GM19193 (cell line): ENCODE results near the gene DCAF11.
A peak's percentile ranks its signal among the peaks of the same experiment; 100 is the strongest.

Experiments
- POLR2A ChIP-seq: IDR thresholded peaks from 4 replicates; pipeline ENCODE4 v1.6.1; 2011; ENCODE audit not compliant: insufficient read depth, insufficient read length; ENCODE audit errors: extremely low read depth

Gene DCAF11

DNA sequence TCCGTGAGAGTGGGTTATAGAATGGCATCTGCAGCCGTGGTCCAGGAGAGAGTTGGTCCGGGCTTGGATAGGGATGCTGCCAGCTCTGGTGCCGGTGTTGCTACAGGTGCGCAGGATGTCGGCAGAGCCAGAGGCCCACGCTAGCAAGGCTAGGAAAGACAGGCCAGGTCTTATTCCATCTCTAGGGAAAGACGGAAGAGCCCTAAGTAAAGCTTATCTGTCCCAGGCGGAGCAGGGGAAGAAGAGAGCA, 20.9 kb downstream of the DCAF11 start:
- no peak for TF ChIP-seq POLR2A

DNA sequence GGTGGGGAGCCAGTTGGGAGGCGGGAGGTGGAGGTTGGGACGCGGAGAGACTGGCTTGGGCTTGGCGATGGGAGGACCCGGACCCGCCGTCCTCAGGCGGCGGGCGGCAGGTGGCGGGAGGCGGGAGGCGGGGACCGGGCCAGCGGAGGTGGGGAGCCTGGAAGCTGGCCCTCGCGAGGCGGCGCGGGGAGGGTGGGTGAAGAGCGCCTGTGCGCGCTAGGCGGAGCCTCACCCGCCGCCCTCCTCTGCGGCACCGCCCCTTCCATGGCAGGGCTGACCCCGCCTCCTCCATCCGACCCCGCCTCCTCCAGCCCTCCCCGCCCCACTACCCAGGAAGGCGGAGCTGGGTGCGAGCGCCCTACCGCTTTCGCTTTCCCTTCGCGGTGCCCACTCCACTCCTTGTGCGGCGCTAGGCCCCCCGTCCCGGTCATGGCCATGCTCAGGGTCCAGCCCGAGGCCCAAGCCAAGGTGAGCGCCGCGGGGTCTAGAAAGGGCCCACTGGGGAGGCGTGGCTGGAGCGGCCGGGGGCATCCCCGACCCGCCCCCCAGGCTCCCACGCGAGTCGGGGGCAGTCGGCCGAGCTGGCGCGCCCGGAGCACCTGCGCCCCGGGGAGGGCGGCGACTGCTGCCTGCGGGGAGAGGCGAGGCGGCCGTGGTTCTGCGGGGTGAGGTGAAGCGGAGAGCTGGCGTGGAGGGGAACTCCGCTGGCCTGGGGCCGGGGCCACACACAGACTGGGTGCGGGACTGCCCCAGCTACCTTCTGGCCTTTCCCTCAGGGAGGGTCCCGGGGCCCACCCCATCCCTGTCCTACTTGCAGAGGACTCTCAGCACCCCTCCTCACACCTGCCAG, 21.5 kb downstream of the DCAF11 start, which contains the start of gene PSME1:
PSME1 (plus strand) TSS at position 361 of the 850 bp plus-strand sequence; CDS start at position 430, 69 bp downstream.
- TF ChIP-seq POLR2A = peak; percentile 67

DNA sequence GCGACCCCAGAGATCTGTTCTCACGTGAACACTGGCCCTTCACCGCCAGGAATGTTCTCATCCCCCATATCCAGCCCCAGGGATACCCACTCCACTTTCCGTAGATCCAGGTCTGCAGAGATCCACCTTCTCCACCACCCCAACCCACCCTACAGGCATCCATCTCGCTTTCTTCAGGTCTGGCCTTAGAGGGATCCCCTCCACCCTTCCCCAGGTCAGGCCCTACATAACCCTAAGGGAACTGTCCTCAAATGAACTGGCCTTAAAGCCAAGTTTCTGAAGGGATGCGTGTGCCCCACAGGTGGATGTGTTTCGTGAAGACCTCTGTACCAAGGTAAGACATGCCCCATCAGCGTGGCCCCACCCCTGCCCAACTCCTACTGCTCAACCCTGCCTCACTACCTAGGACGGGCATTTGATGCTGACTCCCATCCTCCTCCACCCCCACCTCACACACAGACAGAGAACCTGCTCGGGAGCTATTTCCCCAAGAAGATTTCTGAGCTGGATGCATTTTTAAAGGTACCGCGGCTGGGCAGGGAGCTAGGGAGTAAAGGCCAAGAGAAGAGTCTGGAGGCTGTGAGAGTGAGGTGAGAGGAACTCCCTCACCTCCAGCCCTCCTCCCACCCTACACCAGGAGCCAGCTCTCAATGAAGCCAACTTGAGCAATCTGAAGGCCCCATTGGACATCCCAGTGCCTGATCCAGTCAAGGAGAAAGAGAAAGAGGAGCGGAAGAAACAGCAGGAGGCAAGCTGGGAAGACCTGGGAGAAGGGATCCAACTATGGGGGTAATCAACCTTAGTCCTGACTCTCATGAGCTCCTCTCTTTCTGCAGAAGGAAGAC, 22.3 kb downstream of the DCAF11 start:
- TF ChIP-seq POLR2A = no peak

DNA sequence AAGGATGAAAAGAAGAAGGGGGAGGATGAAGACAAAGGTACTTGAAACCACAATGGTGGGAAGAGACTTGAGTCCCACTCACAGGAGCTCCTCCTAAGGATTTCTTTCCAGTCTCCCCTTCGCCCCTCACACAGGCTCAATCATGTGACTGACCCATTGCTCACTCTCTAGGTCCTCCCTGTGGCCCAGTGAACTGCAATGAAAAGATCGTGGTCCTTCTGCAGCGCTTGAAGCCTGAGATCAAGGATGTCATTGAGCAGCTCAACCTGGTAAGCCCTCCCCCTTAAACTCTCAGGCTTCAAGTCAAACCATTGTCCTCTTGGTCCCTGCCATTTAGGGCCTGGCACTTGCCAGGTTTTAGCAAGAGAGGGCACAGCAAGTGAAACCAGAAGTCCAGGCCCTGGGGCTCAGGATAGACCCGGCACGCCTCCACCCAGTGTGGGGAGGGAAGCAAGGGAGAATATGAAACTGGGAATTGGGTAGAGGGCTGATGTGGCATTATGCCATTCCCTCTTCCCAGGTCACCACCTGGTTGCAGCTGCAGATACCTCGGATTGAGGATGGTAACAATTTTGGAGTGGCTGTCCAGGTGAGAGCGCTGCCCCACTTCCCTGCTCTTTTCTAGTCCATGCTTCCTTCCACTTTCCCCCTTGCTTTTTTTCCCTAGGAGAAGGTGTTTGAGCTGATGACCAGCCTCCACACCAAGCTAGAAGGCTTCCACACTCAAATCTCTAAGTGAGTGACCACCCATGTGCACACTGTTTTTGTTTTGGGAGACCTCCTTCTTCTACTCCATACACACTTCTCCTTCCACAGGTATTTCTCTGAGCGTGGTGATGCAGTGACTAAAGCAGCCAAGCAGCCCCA, 23.2 kb downstream of the DCAF11 start:
- TF ChIP-seq POLR2A = peak; percentile 15

DNA sequence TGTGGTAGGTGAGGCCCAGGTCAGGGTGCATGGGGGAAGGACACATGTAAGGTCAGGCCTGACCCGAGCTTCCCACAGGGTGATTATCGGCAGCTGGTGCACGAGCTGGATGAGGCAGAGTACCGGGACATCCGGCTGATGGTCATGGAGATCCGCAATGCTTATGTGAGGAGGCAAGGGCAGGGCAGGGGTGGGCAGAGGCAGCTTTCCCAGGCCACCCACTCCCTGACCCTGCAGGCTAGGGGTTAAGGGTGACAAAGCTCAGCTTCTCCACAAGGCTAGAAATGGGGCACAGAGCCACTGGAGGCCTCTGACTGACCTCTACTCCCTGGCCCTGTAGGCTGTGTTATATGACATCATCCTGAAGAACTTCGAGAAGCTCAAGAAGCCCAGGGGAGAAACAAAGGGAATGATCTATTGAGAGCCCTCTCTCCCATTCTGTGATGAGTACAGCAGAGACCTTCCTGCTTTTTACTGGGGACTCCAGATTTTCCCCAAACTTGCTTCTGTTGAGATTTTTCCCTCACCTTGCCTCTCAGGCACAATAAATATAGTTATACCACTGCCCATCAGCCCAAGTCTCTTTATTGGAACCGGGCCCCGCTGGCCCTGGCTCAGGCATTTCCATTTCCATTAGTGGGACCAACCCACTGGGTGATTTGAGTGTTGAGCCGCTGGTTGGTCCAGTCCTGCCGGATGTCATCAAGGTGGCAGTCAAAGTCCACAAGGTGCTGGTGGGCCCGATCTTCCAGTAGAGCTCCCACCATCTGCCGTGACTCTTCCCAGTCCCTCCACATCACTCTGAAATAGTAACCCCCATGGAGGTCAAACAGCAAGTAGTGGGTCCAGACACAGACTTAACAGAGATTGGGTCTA, 24.1 kb downstream of the DCAF11 start:
- TF ChIP-seq POLR2A = no peak

DNA sequence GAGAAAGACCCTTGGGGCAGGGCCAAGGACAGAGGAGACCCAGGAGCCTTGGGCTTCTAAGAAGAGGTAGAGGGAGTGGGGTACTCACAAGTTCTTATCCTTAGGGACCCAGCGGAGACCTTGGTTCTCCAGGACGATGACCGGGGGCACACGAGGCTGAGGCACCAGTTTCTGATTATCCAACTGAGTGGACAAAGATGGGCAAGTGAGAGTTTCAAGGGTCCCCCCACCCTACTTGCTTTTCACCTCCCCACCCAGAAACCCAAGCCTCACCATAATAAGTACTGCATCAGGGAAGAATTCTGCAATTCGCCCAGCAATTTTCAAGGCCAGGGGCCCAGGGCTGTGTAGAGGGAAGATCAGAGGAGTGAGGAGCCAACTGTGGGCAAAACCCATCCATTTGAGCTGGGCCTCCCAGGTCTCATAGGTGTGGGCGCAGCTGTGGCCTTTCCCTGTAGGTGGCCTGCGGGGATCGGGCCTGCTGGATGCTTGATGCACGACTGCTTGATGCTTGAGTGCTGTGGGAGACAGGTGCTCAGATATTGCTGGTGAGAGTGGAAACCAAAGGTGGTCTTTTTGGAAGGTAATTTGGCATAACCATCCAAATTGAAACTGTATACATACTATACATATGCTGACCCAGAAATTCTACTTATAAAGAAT, 24.8 kb downstream of the DCAF11 start:
- TF ChIP-seq POLR2A = peak; percentile 32

DNA sequence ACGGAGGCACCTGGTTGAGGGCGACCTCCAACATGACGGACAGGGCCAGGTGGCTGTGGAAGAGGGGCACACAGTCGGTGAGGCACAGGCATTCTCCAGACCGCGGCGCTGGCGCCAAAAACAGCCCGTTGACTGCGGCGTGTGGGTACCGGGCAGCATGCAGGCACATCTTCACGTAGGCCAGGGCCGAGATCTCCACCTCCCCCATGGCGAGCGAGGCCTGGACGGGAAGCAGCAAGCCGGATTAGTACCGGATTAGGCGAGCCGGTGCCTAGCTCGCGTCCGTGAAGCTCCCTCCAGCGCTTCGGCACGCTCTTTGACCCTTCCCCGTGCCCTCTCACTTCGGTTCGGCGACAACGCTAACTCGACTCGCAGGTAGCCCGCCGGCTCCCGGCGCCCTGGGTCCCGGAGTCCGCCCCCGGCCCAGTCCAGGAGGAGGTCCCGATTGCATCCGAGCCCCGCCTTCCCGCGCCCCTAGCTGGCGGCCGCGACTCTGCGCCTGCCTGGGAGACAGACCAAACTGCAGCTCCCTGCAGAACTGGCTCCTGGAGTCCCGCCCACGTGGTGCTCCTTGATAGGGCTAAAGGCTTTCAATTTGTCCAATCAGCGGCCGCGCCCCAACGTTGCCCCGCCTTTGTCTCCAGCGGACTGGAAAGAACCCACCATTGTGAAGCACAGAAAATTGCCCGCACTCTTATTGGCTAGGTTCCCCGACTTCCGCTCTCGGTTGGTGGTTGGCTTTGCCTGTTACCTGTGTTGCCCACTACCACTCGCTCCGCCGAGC, 26.7 kb downstream of the DCAF11 start, which contains the start of gene EMC9:
EMC9 (minus strand) TSS at position 495 of the 784 bp plus-strand sequence; CDS start at position 208, 287 bp downstream.
- peak; percentile 91 for TF ChIP-seq POLR2A

DNA sequence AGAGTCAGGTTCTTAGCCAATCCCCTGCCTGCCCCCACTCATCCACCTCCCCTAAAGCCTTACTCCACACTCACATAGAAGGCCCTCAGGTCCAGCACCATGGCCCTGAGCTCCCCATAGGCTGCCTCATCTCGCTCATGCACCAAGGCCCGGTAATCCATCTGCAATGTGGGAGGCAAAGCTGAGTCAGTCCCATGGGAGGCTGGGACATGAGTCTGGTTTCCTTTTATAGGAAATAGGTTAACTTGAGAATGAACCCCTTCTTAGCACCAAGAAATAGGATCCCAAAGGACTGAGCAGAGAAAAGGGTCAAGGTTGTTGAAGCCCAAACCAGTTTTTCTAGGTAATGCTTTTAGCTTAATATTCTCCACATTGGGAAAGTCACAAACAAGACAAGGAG, 28.9 kb downstream of the DCAF11 start:
- no peak for TF ChIP-seq POLR2A

DNA sequence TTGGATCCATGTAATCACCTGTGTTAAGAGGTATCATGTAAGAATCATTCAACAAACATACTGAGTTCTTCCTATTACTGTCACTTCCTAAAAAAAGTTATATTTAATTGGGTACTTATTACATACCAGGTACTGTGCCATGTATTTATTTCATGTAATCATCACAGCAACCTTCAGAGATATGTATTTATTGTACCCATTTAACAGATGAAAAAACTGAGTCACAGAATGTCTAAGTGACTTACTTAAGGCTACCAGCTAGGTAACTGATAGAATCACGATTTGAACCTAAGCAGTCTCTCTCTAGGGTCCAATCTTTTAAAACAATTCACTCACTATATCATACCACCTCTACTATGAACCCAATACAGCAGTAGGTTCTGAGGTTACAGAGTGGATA, 29.9 kb downstream of the DCAF11 start:
- no peak for TF ChIP-seq POLR2A

DNA sequence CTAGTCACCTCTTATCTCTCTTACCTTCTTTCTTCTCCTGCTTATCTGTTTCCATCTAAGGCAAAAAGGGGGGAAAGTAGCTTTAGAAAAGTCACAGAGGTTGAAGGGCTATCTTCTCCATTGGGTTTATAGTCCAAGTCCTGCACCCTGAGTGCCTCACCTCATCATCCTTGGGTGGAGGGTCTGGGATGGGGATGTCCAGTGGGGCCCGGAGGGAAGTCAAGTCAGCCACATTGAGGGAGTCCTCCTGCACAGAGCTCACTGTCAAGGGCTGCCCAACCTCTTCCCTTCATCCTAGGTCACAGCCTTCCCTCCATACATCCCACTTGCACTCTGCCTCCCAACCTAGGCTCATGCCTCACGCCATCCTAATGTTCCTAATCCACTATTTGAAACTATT, 30.6 kb downstream of the DCAF11 start:
- no peak for TF ChIP-seq POLR2A

DNA sequence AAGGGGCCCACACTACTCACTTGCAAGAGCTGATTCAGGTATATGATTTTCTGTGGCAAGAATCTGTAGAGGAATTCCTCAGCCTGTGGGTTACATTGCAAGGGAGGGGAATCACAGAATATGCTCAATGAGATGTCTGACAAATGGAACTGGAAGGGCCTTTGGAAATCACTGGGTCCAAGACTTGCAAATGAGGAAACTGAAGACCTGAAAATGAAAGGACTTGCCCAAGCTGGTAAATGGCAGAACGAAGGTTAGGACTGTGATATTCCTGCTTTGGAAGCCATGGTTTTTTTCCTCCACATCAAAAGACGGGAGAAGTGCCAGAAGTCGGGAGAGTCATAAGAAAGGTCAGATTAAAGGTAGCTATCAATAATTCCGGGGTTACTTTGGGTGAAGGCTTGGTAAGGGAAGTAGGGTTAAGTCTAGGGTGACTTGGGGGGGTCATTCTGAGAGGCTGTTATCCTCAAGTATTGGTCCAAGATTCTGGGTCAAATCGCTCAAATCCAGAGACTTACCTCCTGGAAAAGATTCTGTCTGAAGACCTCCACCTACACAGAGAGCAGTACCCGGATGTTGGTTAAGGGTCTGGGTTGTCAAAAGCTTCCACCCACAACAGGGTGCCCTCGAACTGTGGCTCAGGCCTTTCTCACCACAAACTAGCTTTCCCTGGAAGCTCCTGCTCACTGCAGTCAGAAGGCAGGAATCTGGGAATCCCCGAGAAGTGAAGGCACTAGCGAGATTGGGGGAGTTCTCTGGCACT, 31.3 kb downstream of the DCAF11 start:
- no peak for TF ChIP-seq POLR2A

DNA sequence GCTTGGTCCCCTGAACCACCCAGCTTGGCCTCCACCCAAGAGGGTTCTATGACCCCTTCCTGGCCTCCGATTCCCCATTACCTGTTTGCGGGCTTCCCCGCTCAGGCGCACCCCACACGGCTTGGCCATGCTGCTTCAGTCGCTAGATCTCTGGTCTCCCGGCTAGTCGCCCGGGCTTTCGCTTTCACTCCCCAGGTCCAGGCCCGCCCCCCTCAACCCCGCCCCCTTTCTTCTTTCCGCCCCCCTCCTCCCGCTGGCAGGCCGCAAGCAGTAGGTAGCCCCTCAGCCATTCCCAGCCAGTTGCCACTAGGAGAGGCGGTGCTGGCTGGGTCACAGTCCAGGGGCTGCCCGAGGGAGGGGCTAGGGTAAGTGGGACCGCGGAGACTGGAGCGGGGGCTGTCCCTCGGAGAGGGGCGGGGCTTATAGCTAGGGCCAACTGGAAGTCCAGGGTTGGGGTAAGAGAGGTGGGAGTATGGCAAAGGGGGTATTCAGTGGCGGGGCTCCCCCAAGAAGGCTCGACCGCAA, 31.9 kb downstream of the DCAF11 start, which contains the start of gene PSME2:
PSME2 (minus strand) TSS at position 158 of the 525 bp plus-strand sequence; CDS start at position 129, 29 bp downstream.
- peak; percentile 67 for TF ChIP-seq POLR2A
